Activated T-cell treated with anti-CD3 and anti-CD28 coated beads, Interleukin-2, amount 50 U/mL, for 48 hours (primary cell): ENCODE results near the gene MAVS.

Source experiments
- DNase-seq, 2 experiments: peaks; one replicate each; pipeline ENCODE4 v3.0.0-alpha.2; 2020

MAVS gene

DNA sequence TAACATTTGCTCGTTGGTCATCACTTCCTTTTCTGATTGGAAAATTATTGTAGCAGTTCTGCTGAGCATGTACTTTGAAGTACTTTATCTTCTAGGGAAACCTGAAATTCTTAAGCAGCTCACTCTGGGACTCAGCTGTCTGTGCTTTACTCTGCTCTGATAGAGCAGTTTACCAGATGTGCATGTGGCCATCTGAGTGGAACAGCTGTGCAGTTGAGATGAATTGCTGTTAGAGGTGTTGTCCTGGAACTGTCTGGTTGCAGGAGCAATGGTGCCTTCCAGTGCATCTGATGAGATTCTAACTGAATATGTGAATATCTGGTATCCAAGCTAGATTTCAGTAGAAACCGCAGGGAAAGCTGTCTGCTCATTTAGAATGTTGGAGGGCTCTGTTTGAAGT lies 69.7 kb downstream of the MAVS start:
- no peak for DNase-seq

DNA sequence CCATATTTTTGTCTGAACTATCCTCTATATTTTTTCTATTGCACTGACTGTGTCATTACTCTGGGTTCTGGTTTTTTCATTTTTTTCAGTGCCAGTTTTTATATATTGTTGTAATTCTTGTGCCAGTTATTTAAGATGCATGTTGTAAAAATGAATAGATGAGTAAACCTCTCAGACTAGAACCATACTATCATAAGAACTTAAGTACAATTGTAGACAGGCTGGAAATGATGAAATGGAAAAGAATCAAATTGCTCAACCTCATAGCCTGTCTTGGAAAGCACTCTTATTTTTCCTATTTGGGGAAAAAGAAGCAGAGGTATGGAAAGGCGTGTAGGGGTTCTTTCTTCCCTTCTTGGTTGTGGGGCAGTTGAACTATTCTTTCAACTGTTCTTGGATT lies 72.7 kb downstream of the MAVS start:
- DNase-seq = no peak

DNA sequence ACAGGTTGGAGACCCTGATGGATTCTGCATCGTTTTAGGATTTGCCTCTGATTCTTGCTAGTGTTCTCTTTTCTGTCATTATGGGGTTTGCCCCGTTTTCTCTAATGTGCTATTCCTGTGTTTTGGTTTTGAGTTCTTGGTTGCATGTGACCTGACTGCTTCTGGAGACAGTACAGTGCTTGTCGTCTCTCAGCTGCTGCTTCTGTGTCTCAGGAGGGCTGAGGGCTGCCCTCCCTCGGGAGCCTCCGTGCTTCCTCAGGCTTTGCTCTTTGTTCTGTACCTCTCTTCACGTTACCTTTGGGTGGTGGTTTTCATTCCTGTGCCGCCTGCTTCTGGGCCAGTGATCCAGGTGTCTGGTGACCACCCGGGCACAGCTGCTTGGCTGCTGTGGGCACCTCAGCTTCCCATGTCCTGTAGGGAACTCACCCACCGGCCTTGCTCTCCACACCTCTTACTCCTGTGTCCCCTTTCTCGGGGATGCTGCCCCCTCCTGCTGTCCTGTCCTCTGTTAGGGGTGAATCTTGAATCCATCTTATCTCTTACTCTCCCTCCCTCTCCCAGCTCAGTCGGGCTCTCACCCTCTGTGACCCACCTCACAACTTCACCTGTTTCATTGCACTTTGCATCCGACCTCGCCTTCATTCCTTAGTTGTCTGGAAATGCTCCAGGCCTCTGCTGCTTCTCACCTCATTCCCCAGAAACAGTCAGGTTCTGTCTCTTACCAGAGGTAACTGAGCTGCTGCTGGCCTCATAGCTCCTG lies 75.8 kb downstream of the MAVS start:
- DNase-seq = no peak

DNA sequence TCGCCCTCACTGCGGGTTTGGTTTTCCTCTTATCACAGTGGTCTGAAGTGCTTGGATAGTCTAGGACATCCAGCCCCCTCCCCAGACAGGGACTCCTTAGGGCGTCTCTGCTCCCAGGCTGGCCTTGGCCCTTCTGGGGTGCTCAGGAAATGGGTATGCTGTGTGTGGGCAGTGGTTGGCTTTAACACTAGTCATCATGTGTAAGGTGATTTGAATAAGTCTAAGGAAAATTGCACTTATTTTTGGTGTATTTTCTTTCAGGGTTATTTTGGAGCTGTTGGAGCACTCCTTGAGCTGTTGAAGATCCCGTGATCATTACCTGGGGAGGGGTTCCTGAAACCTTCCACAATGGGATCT lies 76.3 kb downstream of the MAVS start:
- no peak for DNase-seq

DNA sequence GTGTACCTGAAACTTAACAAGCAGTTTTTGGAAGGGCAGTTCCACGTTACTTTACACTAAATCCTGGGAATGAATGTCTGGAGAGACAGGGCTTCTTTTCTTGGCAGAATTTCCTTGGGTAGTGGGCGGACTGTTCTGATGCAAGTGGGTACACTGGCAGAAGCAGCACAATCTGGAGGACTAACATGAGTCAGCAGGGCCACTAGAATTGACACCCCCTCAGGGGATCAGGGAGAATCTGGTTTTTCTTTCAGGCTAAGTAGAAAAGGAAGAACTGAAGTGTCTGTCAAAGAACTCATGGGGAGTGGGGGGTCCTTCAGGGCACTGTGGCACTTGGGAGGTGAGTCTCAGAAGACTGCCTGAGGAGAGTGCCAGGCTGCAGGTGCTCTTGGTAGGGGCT lies 77.2 kb downstream of the MAVS start:
- no peak for DNase-seq

DNA sequence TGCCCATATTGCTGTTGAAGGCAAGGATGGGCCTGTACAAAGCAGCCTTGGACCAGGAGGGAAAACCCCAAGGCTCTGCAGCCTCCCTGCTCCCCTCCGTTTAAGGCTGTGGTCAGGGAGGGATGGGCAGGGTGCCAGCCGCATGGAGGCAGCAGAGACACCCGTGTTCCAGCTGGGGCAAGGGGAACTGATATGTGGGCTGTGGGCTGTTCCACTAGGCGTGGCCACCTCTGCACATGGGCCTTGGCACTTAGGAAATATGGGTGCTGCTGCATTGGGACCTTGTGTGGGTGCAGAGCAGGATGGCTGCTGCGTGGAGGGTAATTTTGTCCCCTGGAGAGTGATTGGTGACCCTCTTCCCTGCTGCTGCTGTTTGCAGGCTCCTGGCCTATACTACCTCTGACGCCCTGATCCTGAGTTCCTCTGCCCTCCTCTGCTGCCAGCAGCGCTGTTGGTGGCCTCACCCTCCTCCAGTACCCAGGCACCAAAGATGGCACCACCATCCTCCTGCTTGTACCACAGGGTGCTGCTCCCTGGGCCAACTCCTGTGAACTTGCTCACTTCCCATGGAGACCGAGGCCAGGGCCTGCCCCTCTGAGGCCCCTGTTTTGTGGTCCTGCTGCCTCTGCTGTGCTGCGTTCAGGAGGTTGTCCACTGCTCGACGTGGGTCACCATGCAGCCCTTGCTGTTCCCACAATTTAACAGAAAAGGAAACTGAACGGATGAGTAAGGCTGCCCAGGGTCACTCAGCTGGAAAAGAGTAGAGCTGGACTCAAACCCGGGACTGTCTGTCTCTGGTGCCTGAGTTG lies 77.9 kb downstream of the MAVS start:
- DNase-seq = no peak

DNA sequence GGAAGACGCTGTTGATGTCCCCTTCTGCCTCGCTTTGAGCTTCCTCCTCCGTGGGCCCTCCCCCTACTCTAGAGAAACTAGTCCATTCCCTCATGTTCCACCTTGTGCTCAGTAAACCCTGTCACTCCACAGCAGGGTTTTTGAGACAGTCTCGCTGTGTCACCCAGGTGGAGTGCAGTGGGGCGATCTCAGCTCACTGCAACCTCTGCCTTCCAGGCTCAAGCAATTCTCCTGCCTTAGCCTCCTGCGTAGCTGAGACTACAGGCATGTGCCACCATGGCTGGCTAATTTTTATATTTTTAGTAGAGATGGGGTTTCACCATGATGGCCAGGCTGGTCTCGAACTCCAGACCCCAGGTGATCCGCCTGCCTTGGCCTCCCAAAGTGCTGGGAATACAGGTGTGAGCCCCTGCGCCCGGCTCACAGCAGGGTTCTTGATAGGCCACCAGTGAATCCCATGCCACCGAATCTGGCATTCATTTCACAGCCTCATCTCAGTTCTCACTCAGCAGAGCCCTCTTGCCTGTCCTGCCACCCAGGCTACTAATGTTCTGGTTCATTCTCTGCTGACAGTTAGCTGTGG lies 78.6 kb downstream of the MAVS start:
- DNase-seq = no peak
